Astrocyte of the cerebellum (primary cell): ENCODE measurements around the gene TGFB1I1.
"Not testable (repeated sequence)": the region's sequence is repeated elsewhere in the genome, so short reads cannot be mapped to it uniquely, and the experiment has no call there.

Experiments used
- DNase-seq: peaks from one replicate; pipeline ENCODE4 v3.0.0-alpha.2; 2011; ENCODE audit warnings: low read depth
- H3K4me3 ChIP-seq: 2 replicates; pipeline ENCODE4 v1.5.1; 2011; ENCODE audit warnings: mild to moderate bottlenecking, low read depth, low read length, moderate library complexity
- CTCF ChIP-seq: IDR thresholded peaks from 2 replicates; pipeline ENCODE4 v1.5.1; 2012; ENCODE audit warnings: low read length, low read depth, moderate library complexity, mild to moderate bottlenecking; ENCODE audit errors: missing control alignments
- in situ Hi-C: cut with HindIII; loops from 2 replicates; pipeline ENCODE4 v1.10.0; 2017; ENCODE audit warnings: low sequenced_read_pairs

Gene TGFB1I1

GRCh38 chr16:31499928-31500327 lies 28.0 kb downstream of the TGFB1I1 start:
- in situ Hi-C loops: no loop called here
- TF ChIP-seq CTCF: no peak
- no peak for DNase-seq
- H3K4me3 ChIP-seq: no peak overlapping the region

GRCh38 chr16:31501226-31501965 lies 29.4 kb downstream of the TGFB1I1 start:
- in situ Hi-C loops: no loop called here
- no peak for TF ChIP-seq CTCF
- no peak for DNase-seq
- no peak overlapping the region for H3K4me3 ChIP-seq

- in situ Hi-C loops: no loop called here
- no peak for DNase-seq
- H3K4me3 ChIP-seq: no peak overlapping the region
- no peak for TF ChIP-seq CTCF
Observed at GRCh38 chr16:31501966-31502348, 30.0 kb downstream of the TGFB1I1 start.

GRCh38 chr16:31502981-31503380 lies 31.0 kb downstream of the TGFB1I1 start:
- DNase-seq: no peak
- in situ Hi-C loops: no loop called here
- no peak overlapping the region for H3K4me3 ChIP-seq
- no peak for TF ChIP-seq CTCF

- in situ Hi-C loops, DNase-seq, H3K4me3 ChIP-seq: not testable (repeated sequence)
Observed at GRCh38 chr16:31503555-31503954, 31.6 kb downstream of the TGFB1I1 start.

- no peak for TF ChIP-seq CTCF
- DNase-seq: no peak
- H3K4me3 ChIP-seq: no peak overlapping the region
- in situ Hi-C loops: no loop called here
Observed at GRCh38 chr16:31504159-31504558, 32.2 kb downstream of the TGFB1I1 start.

- no peak overlapping the region for H3K4me3 ChIP-seq
- in situ Hi-C loops: no loop called here
- TF ChIP-seq CTCF: no peak
Observed at GRCh38 chr16:31505483-31505882, 33.5 kb downstream of the TGFB1I1 start.

More at GRCh38 chr16:31505483-31505882, 33.5 kb downstream of the TGFB1I1 start:
- DNase-seq: no peak
